Right atrium auricular region (tissue), 2 donors: Measurements from ENCODE around the gene ZNF488. TPM values are rescaled to one million over a fixed set of nuclear protein-coding genes. Genes with fewer than 3 reads are reported as not detected.

Experiments
- DNase-seq: peaks from one replicate; pipeline ENCODE4 v3.0.0-alpha.2; 2019; ENCODE audit warnings: low spot score
- H3K27ac ChIP-seq, 2 donors: fragments of 200-600 bp; sonication (generic); 1 replicate in 1 of 2; 2 replicates in 1 of 2; pipeline ENCODE4 v1.5.1; 2016 to 2019
- H3K27me3 ChIP-seq, 2 donors: fragments of 200-600 bp; sonication (generic); one replicate each; pipeline versions ENCODE4 v1.5.1 to v1.6.0; 2017 to 2019
- H3K36me3 ChIP-seq: fragments of 200-600 bp; sonication (generic); one replicate; pipeline ENCODE4 v1.5.1; 2016
- H3K4me1 ChIP-seq, 2 donors: fragments of 200-600 bp; sonication (generic); one replicate each; pipeline versions ENCODE4 v1.5.1 to v1.6.0; 2017 to 2019
- H3K4me3 ChIP-seq, 2 donors: fragments of 200-600 bp; sonication (generic); 1 replicate in 1 of 2; 2 replicates in 1 of 2; pipeline ENCODE4 v1.5.1; 2017 to 2019; ENCODE audit warnings: mild to moderate bottlenecking in 1 of 2, moderate library complexity in 1 of 2
- H3K9me3 ChIP-seq, 2 donors: fragments of 200-600 bp; sonication (generic); one replicate each; pipeline ENCODE4 v1.5.1; 2019
- CTCF ChIP-seq, 2 donors: fragments of 200-600 bp; sonication (generic); IDR thresholded peaks; one replicate each; pipeline ENCODE4 v1.5.1; 2019; ENCODE audit warnings: antibody characterized with exemption in 2 of 2
- total RNA-seq, 2 donors: library from RNA; depleted of rRNA; stranded (reverse); fragments of >200 nt; gene quantifications; one replicate each; pipeline ENCODE4 v1.1.0, GENCODE V29; 2016

Gene ZNF488
- total RNA-seq, 2 donors from 2014 or later: not detected

- no peak overlapping the region for H3K4me3 ChIP-seq
- DNase-seq: peak; percentile 52
- peaks cover 0 to 20% of the 10 kb centered on the region in 2 donors for H3K4me1 ChIP-seq
- no peak for TF ChIP-seq CTCF (IDR thresholded peaks at IDR 0.05)
- no peaks in the 10 kb centered on the region for H3K9me3 ChIP-seq
- no peaks in the 10 kb centered on the region for H3K36me3 ChIP-seq
- H3K27ac ChIP-seq: no peak overlapping the region
- H3K27me3 ChIP-seq: no peaks in the 10 kb centered on the region
These were observed 23.0 kb upstream of the ZNF488 start for GRCh38 chr10:47406870-47407691.

- no peaks in the 10 kb centered on the region for H3K36me3 ChIP-seq
- H3K4me1 ChIP-seq: peaks cover 0 to 22% of the 10 kb centered on the region in 2 donors
- no peak overlapping the region for H3K4me3 ChIP-seq
- H3K9me3 ChIP-seq: no peaks in the 10 kb centered on the region
- H3K27ac ChIP-seq: no peak overlapping the region
- peak; percentile 50 for DNase-seq
- no peak for TF ChIP-seq CTCF (IDR thresholded peaks at IDR 0.05)
- no peaks in the 10 kb centered on the region for H3K27me3 ChIP-seq
These were observed 22.4 kb upstream of the ZNF488 start for GRCh38 chr10:47406548-47406869.

GRCh38 chr10:47405857-47406547 is 21.9 kb upstream of the ZNF488 start:
- no peak overlapping the region for H3K4me3 ChIP-seq
- no peaks in the 10 kb centered on the region for H3K36me3 ChIP-seq
- DNase-seq: no peak
- H3K27me3 ChIP-seq: no peaks in the 10 kb centered on the region
- H3K27ac ChIP-seq: no peak overlapping the region
- H3K4me1 ChIP-seq: peaks cover 0 to 22% of the 10 kb centered on the region in 2 donors
- TF ChIP-seq CTCF (IDR thresholded peaks at IDR 0.05): no peak
- H3K9me3 ChIP-seq: no peaks in the 10 kb centered on the region

DNA sequence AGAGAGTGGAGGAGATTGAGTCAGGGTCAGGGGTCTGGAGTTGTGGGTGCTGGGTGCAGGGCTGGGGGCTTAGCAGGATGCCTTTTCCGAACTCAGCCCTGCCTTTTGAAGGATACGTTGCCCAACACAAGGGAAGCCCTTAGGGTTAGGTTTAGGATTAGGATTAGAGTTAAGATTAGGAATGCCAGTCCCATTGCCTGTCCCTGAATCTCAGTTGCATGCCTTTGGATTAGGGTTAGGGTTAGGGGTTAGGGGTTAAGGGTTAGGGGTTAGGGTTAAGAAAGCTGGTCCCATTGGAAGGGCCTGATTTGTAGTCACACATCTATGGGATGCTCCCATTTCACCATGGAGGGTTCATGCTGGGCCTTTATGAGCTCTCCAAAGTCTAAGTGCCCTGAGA is 20.8 kb upstream of the ZNF488 start:
- DNase-seq: no peak
- Histone ChIP-seq H3K4me3 (no peak overlapping the region), H3K27me3 (no peaks in the 10 kb centered on the region), H3K27ac (no peak overlapping the region), H3K9me3 (no peaks in the 10 kb centered on the region), H3K4me1 (peaks cover 0 to 22% of the 10 kb centered on the region in 2 donors), H3K36me3 (no peaks in the 10 kb centered on the region)
- no peak for TF ChIP-seq CTCF (IDR thresholded peaks at IDR 0.05)

GRCh38 chr10:47404446-47404845 is 20.4 kb upstream of the ZNF488 start:
- no peaks in the 10 kb centered on the region for H3K36me3 ChIP-seq
- peaks cover 0 to 22% of the 10 kb centered on the region in 2 donors for H3K4me1 ChIP-seq
- no peak for DNase-seq
- no peaks in the 10 kb centered on the region for H3K27me3 ChIP-seq
- H3K27ac ChIP-seq: no peak overlapping the region
- H3K9me3 ChIP-seq: no peaks in the 10 kb centered on the region
- H3K4me3 ChIP-seq: no peak overlapping the region
- no peak for TF ChIP-seq CTCF (IDR thresholded peaks at IDR 0.05)
